GM23248 (cell line): ENCODE results near the gene NFIA.

Experiments
- EZH2 ChIP-seq: fragments of 200-600 bp; sonication (generic); IDR thresholded peaks from 2 replicates; pipeline ENCODE4 v1.6.1; 2018; ENCODE audit warnings: antibody characterized with exemption, mild to moderate bottlenecking; ENCODE audit not compliant: insufficient read depth, poor library complexity, severe bottlenecking
- EZH2phosphoT487 ChIP-seq: fragments of 200-600 bp; sonication (generic); IDR thresholded peaks from 2 replicates; pipeline ENCODE4 v1.6.1; 2018; ENCODE audit warnings: antibody characterized with exemption, moderate library complexity, mild to moderate bottlenecking, low read depth; ENCODE audit not compliant: insufficient read depth

- TF ChIP-seq EZH2 (no peak), EZH2phosphoT487 (no peak)
These were observed 192.6 kb downstream of the NFIA start for GRCh38 chr1:61274939-61275338.
